Measurements from ENCODE around the gene CASK.

DNA sequence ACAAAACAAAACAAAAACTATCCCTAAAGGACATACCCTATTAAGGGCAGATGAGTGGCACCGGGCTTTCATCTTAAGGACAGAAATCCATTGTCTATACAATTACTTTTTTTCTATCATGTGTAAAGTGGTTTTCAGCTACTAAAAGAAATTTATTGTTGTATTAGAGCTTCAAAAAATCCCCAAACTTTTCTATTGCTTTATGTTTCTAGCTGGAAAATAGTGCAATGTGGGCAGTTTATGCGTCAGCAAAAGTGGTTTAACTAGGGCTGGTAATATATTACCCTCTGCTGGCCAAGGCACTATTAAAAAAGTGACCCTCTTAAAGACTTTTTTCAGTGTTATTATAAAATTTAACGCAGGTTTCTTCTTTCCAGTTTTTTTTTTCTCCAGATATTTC lies 214.9 kb downstream of the CASK start:
- no peak for TF ChIP-seq CTCF (IDR thresholded peaks at IDR 0.05; ENCODE audit: low read depth, low read length, missing input control)
- TF ChIP-seq, protein P1, sequence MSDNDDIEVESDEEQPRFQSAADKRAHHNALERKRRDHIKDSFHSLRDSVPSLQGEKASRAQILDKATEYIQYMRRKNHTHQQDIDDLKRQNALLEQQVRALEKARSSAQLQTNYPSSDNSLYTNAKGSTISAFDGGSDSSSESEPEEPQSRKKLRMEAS (IDR thresholded peaks at IDR 0.05) = no peak
- TF ChIP-seq YY1 (IDR thresholded peaks at IDR 0.05) = no peak
- TF ChIP-seq NR2F2 (IDR thresholded peaks at IDR 0.05) = no peak
- peak; percentile 28 for TF ChIP-seq RAD21 (IDR thresholded peaks at IDR 0.05)
- TF ChIP-seq ATF3 (IDR thresholded peaks at IDR 0.05) = no peak
- no peak for TF ChIP-seq REST (IDR thresholded peaks at IDR 0.05)
- no peak for TF ChIP-seq TAF1 (conservative IDR thresholded peaks at IDR 0.05)
- no peak for TF ChIP-seq JUND (IDR thresholded peaks at IDR 0.05)
- no peak for TF ChIP-seq FOXA1 (IDR thresholded peaks at IDR 0.05)
- TF ChIP-seq, protein P2, sequence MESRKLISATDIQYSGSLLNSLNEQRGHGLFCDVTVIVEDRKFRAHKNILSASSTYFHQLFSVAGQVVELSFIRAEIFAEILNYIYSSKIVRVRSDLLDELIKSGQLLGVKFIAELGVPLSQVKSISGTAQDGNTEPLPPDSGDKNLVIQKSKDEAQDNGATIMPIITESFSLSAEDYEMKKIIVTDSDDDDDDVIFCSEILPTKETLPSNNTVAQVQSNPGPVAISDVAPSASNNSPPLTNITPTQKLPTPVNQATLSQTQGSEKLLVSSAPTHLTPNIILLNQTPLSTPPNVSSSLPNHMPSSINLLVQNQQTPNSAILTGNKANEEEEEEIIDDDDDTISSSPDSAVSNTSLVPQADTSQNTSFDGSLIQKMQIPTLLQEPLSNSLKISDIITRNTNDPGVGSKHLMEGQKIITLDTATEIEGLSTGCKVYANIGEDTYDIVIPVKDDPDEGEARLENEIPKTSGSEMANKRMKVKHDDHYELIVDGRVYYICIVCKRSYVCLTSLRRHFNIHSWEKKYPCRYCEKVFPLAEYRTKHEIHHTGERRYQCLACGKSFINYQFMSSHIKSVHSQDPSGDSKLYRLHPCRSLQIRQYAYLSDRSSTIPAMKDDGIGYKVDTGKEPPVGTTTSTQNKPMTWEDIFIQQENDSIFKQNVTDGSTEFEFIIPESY (IDR thresholded peaks at IDR 0.05) = no peak
- no peak for TF ChIP-seq EGR1 (IDR thresholded peaks at IDR 0.05; ENCODE audit: low read depth in 2 of 2)
